Gastrocnemius medialis (tissue), 4 donors: Measurements from ENCODE around the gene MTF2. TPM values are rescaled to one million over a fixed set of nuclear protein-coding genes. Genes with fewer than 3 reads are reported as not detected.
"Not testable (repeated sequence)": the region's sequence is repeated elsewhere in the genome, so short reads cannot be mapped to it uniquely, and the experiment has no call there.

Experiments used
- ATAC-seq, 2 donors: fragments of 150-250 bp; one replicate each; pipeline ENCODE4 v1.9.1; 2016
- DNase-seq, 2 donors: peaks; one replicate each; pipeline ENCODE4 v3.0.0-alpha.2; 2019
- H3K27ac ChIP-seq, 4 donors: fragments of 200-600 bp; sonication (generic); 1 replicate in 1 of 4; 2 replicates in 3 of 4; pipeline ENCODE4 v1.5.1; 2016 to 2018; ENCODE audit warnings: mild to moderate bottlenecking in 2 of 4, moderate library complexity in 1 of 4
- H3K27me3 ChIP-seq, 3 donors: fragments of 200-600 bp; sonication (generic) in 2 of 3; 1 replicate in 1 of 3; 2 replicates in 2 of 3; pipeline versions ENCODE4 v1.5.1 to v1.6.0; 2016 to 2019; ENCODE audit warnings: mild to moderate bottlenecking in 1 of 3, moderate library complexity in 1 of 3
- H3K36me3 ChIP-seq, 2 donors: fragments of 200-600 bp; sonication (generic) in 1 of 2; one replicate each; pipeline ENCODE4 v1.5.1; 2017 to 2018
- H3K4me1 ChIP-seq, 2 donors: fragments of 200-600 bp; sonication (generic) in 1 of 2; one replicate each; pipeline ENCODE4 v1.5.1; 2016 to 2017; ENCODE audit warnings: mild to moderate bottlenecking in 2 of 2
- H3K4me3 ChIP-seq, 4 donors: fragments of 200-600 bp; sonication (generic) in 3 of 4; 1 replicate in 1 of 4; 2 replicates in 3 of 4; pipeline ENCODE4 v1.5.1; 2016 to 2019; ENCODE audit warnings: mild to moderate bottlenecking in 2 of 4
- H3K9me3 ChIP-seq, 3 donors: fragments of 200-600 bp; sonication (generic) in 2 of 3; 1 replicate in 1 of 3; 2 replicates in 2 of 3; pipeline ENCODE4 v1.5.1; 2016 to 2019
- POLR2A ChIP-seq, 2 donors: fragments of 450-650 bp; IDR thresholded peaks; one replicate each; pipeline ENCODE4 v1.6.1; 2017; ENCODE audit warnings: antibody characterized with exemption in 2 of 2, mild to moderate bottlenecking in 2 of 2, moderate library complexity in 2 of 2
- in situ Hi-C, 4 donors: fragments of 200-750 bp; cut with MboI; loops; one replicate each; pipeline versions ENCODE4 v1.15.0 to v1.8.0; 2017; ENCODE audit warnings: low sequenced_read_pairs in 4 of 4
- intact Hi-C: fragments of 100-400 bp; cut with DNase I; formaldehyde crosslinking; loops from one replicate; pipeline ENCODE4 v1.15.1; 2023; ENCODE audit warnings: low total_unique reads
- total RNA-seq, 4 donors: library from RNA; depleted of rRNA; stranded (reverse); fragments of >200 nt; gene quantifications; one replicate each; pipeline versions ENCODE4 v1.1.0 to v1.2.3, GENCODE V29; 2016
- TF ChIP-seq, protein P1 (sequence below), 5 experiments: fragments of 450-650 bp in 3 of 5; fragments of 200-600 bp in 2 of 5; sonication (generic) in 2 of 5; IDR thresholded peaks in 4 of 5; conservative IDR thresholded peaks in 1 of 5; 1 replicate in 4 of 5; 2 replicates in 1 of 5; pipeline ENCODE4 v1.5.1; 2016 to 2019; ENCODE audit warnings: antibody characterized with exemption in 5 of 5, mild to moderate bottlenecking in 3 of 5, moderate library complexity in 3 of 5

Gene MTF2
- total RNA-seq, 4 donors from 2014 or later, result 5.9 to 11.7 (median 9.5) TPM

DNA sequence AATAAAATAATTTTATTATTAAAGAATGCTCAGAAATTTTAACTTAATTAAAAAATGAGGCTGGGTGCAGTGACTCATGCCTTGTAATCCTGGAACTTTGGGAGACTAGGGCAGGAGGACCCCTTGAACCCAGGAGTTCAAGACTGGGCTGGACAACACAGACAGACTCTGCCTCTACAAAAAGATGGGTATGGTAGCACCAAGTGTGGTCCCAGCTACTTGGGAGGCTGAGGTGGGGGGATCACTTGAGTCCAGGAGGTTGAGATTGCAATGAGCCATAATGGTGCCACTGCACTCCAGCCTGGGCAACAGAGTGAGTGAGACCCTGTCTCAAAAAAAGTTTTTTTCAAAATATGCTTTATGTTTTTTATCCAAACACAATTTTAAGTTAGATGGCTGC, 75.8 kb downstream of the MTF2 start:
- no peaks in the 10 kb centered on the region for H3K9me3 ChIP-seq
- TF ChIP-seq, protein P1, sequence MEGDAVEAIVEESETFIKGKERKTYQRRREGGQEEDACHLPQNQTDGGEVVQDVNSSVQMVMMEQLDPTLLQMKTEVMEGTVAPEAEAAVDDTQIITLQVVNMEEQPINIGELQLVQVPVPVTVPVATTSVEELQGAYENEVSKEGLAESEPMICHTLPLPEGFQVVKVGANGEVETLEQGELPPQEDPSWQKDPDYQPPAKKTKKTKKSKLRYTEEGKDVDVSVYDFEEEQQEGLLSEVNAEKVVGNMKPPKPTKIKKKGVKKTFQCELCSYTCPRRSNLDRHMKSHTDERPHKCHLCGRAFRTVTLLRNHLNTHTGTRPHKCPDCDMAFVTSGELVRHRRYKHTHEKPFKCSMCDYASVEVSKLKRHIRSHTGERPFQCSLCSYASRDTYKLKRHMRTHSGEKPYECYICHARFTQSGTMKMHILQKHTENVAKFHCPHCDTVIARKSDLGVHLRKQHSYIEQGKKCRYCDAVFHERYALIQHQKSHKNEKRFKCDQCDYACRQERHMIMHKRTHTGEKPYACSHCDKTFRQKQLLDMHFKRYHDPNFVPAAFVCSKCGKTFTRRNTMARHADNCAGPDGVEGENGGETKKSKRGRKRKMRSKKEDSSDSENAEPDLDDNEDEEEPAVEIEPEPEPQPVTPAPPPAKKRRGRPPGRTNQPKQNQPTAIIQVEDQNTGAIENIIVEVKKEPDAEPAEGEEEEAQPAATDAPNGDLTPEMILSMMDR (IDR thresholded peaks at IDR 0.05 in 4 of 5, conservative IDR thresholded peaks at IDR 0.05 in 1 of 5), result no peak
- no peak for TF ChIP-seq POLR2A (IDR thresholded peaks at IDR 0.05)
- no peak for ATAC-seq
- H3K27me3 ChIP-seq, result no peaks in the 10 kb centered on the region
- H3K4me3 ChIP-seq, result no peak overlapping the region
- in situ Hi-C loops (no loop called here), intact Hi-C loops (no loop called here)
- no peak for DNase-seq
- H3K4me1 ChIP-seq, result peaks cover 5 to 12% of the 10 kb centered on the region in 2 donors
- no peak overlapping the region for H3K27ac ChIP-seq
- peaks cover 0 to 67% of the 10 kb centered on the region in 2 donors for H3K36me3 ChIP-seq

DNA sequence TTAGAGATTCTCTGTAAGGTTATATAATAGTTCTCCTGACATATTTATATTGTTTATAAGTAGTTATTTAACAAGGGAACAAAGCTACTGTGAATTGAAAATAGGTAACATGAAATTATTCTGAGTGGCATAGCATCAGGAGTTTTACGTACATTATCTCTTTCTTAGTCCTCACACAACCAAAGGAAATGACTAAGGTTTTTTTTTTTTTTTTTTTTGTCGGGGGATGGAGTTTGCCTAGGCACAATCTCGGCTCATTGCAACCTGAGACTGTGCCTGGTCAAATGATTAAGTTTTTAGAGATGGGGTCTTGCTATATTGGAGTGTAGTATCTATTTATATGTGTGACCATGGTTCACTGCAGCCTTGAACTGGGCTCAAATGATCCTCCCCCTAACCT, 76.3 kb downstream of the MTF2 start:
- Histone ChIP-seq H3K9me3 (no peaks in the 10 kb centered on the region), H3K27me3 (no peaks in the 10 kb centered on the region), H3K36me3 (peaks cover 0 to 64% of the 10 kb centered on the region in 2 donors), H3K27ac (no peak overlapping the region), H3K4me1 (peaks cover 5 to 12% of the 10 kb centered on the region in 2 donors), H3K4me3 (no peak overlapping the region)
- in situ Hi-C loops, result no loop called here
- DNase-seq (no peak), ATAC-seq (no peak)
- intact Hi-C loops, result no loop called here
- TF ChIP-seq POLR2A (IDR thresholded peaks at IDR 0.05), result no peak
- TF ChIP-seq, protein P1 (IDR thresholded peaks at IDR 0.05 in 4 of 5, conservative IDR thresholded peaks at IDR 0.05 in 1 of 5), result no peak

DNA sequence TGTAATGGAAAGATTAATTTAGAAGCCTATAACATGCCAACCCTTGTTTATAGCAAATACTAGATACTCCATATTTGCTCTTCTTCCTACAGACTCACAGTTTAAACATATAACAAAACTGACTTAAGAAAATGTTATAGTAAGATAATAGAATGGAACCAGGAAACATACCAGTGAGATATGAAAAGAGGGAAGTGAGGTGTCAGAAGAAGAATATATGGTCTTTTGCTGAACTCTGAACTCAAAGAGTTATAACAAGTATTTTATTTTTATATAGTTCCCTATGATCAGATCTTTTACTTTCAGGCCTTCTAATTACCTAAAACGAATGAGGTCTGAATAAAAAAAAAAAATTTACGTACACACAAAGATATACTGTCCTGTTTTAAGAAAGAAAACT, 80.3 kb downstream of the MTF2 start:
- Histone ChIP-seq H3K27me3 (no peaks in the 10 kb centered on the region), H3K9me3 (no peaks in the 10 kb centered on the region), H3K36me3 (peaks cover 0 to 43% of the 10 kb centered on the region in 2 donors), H3K4me1 (peaks cover 27 to 42% of the 10 kb centered on the region in 2 donors), H3K27ac (no peak overlapping the region), H3K4me3 (no peak overlapping the region)
- DNase-seq (no peak), ATAC-seq (no peak)
- in situ Hi-C loops, result no loop called here
- TF ChIP-seq, protein P1 (IDR thresholded peaks at IDR 0.05 in 4 of 5, conservative IDR thresholded peaks at IDR 0.05 in 1 of 5), result no peak
- no peak for TF ChIP-seq POLR2A (IDR thresholded peaks at IDR 0.05)
- intact Hi-C loops, result no loop called here

DNA sequence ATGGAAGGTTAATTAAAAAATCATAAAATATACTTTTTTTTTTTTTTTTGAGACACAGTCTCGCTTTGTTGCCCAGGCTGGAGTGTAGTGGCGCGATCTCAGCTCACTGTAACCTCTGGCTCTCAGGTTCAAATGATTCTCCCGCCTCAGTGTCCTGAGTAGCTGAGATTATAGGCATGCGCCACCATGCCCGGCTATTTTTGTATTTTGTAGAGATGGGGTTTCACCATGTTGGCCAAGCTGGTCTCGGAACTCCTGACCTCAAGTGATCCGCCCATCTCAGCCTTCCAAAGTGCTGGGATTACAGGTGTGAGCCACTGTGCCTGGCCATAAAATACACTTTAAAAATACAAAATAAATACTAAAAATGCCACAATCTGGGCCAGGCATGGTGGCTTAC, 84.2 kb downstream of the MTF2 start:
- DNase-seq (peak; percentile 43 to 85), ATAC-seq (peak; percentile 71 to 79)
- Histone ChIP-seq H3K27ac (peak overlapping the region; percentile 65 to 82 (median 75)), H3K4me1 (peaks cover 29 to 41% of the 10 kb centered on the region in 2 donors), H3K36me3 (peaks cover 0 to 16% of the 10 kb centered on the region in 2 donors)
- intact Hi-C loops, result loop anchor here (5.0 kb wide), 2 partner anchors 86 to 184 kb away; partner anchors contain the start of genes DR1 and MTF2
- H3K4me3 ChIP-seq, H3K27me3 ChIP-seq, H3K9me3 ChIP-seq, in situ Hi-C loops: not testable (repeated sequence)

DNA sequence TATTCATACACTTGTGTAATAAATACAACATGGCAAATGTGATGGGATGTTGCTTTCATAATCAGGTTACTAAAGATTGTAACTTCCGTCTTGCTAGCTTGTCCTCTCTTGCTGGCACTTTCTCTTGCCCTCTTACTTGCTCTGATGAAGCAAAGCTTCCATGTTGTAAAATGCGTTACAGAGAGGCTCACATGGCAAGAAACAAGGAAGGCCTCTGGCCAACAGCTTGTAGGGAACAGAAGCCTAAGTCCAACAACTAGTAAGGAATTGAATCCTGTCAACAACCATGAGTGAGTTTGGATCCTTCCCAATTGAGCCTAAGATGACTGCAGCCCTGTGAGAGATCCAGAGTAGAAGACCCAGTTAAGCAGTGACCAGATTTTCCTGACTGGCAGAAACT, 85.7 kb downstream of the MTF2 start:
- H3K4me3 ChIP-seq, result no peak overlapping the region
- H3K27ac ChIP-seq, result peak overlapping the region; percentile 65 to 82 (median 75)
- peaks cover 0 to 2% of the 10 kb centered on the region in 2 donors for H3K36me3 ChIP-seq
- H3K9me3 ChIP-seq, result no peaks in the 10 kb centered on the region
- H3K27me3 ChIP-seq, result no peaks in the 10 kb centered on the region
- intact Hi-C loops (loop anchor here (1.0 to 5.0 kb wide), 3 partner anchors 14 to 182 kb away; partner anchors contain the start of genes DR1 and MTF2), in situ Hi-C loops (no loop called here)
- ATAC-seq (peak; percentile 60 to 76), DNase-seq (peak in 1 of 2 donors; percentile 28)
- peaks cover 29 to 41% of the 10 kb centered on the region in 2 donors for H3K4me1 ChIP-seq
- no peak for TF ChIP-seq POLR2A (IDR thresholded peaks at IDR 0.05)
- TF ChIP-seq, protein P1 (IDR thresholded peaks at IDR 0.05 in 4 of 5, conservative IDR thresholded peaks at IDR 0.05 in 1 of 5), result no peak

DNA sequence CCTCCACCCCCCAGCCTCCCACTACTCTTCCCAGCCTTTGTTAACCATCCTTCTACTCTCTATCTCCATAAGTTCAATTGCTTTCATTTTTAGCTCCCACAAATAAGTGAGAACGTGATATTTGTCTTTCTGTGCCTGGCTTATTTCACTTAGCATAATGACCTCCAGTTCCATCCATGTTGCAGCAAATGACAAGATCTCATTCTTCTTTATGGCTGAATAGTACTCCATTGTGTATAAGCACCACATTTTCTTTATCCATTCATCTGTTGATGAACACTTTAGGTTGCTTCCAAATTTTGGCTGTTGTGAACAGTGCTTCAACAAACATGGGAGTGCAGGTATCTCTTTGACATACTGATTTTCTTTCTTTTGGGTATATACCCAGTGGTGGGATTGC, 86.8 kb downstream of the MTF2 start:
- ATAC-seq, in situ Hi-C loops, H3K9me3 ChIP-seq, intact Hi-C loops, H3K4me3 ChIP-seq, DNase-seq, H3K36me3 ChIP-seq, H3K27me3 ChIP-seq: not testable (repeated sequence)
- Histone ChIP-seq H3K27ac (peak overlapping the region in 2 of 4 donors; percentile 77 to 82), H3K4me1 (peaks cover 29 to 41% of the 10 kb centered on the region in 2 donors)
